HEK293 (cell line): ENCODE results near the gene HTT.
A peak's percentile ranks its signal among the peaks of the same experiment; 100 is the strongest.

Experiments
- BCL11B ChIP-seq: fragments of 450-650 bp; formaldehyde crosslinking; IDR thresholded peaks from 2 replicates; pipeline ENCODE4 v1.5.1; 2016; ENCODE audit warnings: low read depth, missing biosample characterization, missing genetic modification characterization
- GLIS1 ChIP-seq: fragments of 450-650 bp; formaldehyde crosslinking; IDR thresholded peaks from 2 replicates; pipeline ENCODE4 v1.5.1; 2016; ENCODE audit warnings: missing biosample characterization, missing genetic modification characterization
- HOXC10 ChIP-seq: sonication (generic); formaldehyde crosslinking; IDR thresholded peaks from 2 replicates; pipeline ENCODE4 v1.8.1; 2023; ENCODE audit warnings: mild to moderate bottlenecking, missing genetic modification reagents
- INSM2 ChIP-seq: fragments of 450-650 bp; formaldehyde crosslinking; IDR thresholded peaks from 2 replicates; pipeline ENCODE4 v1.5.1; 2016; ENCODE audit warnings: missing biosample characterization, missing genetic modification characterization
- SP3 ChIP-seq: fragments of 450-650 bp; formaldehyde crosslinking; IDR thresholded peaks from 2 replicates; pipeline ENCODE4 v1.5.1; 2016; ENCODE audit warnings: missing biosample characterization, missing genetic modification characterization
- TCF7L2 ChIP-seq: IDR thresholded peaks from 2 replicates; pipeline ENCODE4 v1.6.1; 2011; ENCODE audit warnings: low read depth, mild to moderate bottlenecking, inconsistent platforms, low read length, moderate library complexity, borderline replicate concordance
- ZBTB48 ChIP-seq: fragments of 450-650 bp; formaldehyde crosslinking; IDR thresholded peaks from 2 replicates; pipeline ENCODE4 v1.5.1; 2016; ENCODE audit warnings: missing biosample characterization, missing genetic modification characterization
- ZEB2 ChIP-seq: fragments of 450-650 bp; formaldehyde crosslinking; IDR thresholded peaks from 2 replicates; pipeline ENCODE4 v1.5.1; 2016; ENCODE audit warnings: missing biosample characterization, missing genetic modification characterization
- ZNF138 ChIP-seq: fragments of 450-650 bp; formaldehyde crosslinking; IDR thresholded peaks from 2 replicates; pipeline ENCODE4 v1.5.1; 2016; ENCODE audit warnings: missing biosample characterization, missing genetic modification characterization, borderline replicate concordance
- ZNF184 ChIP-seq: fragments of 450-650 bp; IDR thresholded peaks from 2 replicates; pipeline ENCODE4 v1.5.1; 2018; ENCODE audit warnings: missing biosample characterization, mild to moderate bottlenecking, missing genetic modification characterization
- ZNF24 ChIP-seq: fragments of 450-650 bp; formaldehyde crosslinking; IDR thresholded peaks from 2 replicates; pipeline ENCODE4 v1.5.1; 2016; ENCODE audit warnings: missing biosample characterization, missing genetic modification characterization
- ZNF266 ChIP-seq: fragments of 450-650 bp; formaldehyde crosslinking; IDR thresholded peaks from 2 replicates; pipeline ENCODE4 v1.5.1; 2016; ENCODE audit warnings: missing biosample characterization, missing genetic modification characterization, low read depth
- ZNF280D ChIP-seq: fragments of 450-650 bp; formaldehyde crosslinking; IDR thresholded peaks from 2 replicates; pipeline ENCODE4 v1.5.1; 2016; ENCODE audit warnings: missing biosample characterization, missing genetic modification characterization
- ZNF311 ChIP-seq: fragments of 450-650 bp; formaldehyde crosslinking; IDR thresholded peaks from 2 replicates; pipeline ENCODE4 v1.5.1; 2017; ENCODE audit warnings: missing biosample characterization, missing genetic modification characterization, borderline replicate concordance
- ZNF350 ChIP-seq: fragments of 450-650 bp; formaldehyde crosslinking; IDR thresholded peaks from 2 replicates; pipeline ENCODE4 v1.5.0; 2017; ENCODE audit warnings: missing biosample characterization, mild to moderate bottlenecking, missing genetic modification characterization
- ZNF398 ChIP-seq: fragments of 450-650 bp; formaldehyde crosslinking; IDR thresholded peaks from 2 replicates; pipeline ENCODE4 v1.5.1; 2017; ENCODE audit warnings: missing biosample characterization, missing genetic modification characterization
- ZNF426 ChIP-seq: fragments of 450-650 bp; formaldehyde crosslinking; IDR thresholded peaks from 2 replicates; pipeline ENCODE4 v1.5.1; 2017; ENCODE audit warnings: missing biosample characterization, missing genetic modification characterization, mild to moderate bottlenecking, inconsistent platforms, moderate library complexity
- ZNF48 ChIP-seq: fragments of 450-650 bp; formaldehyde crosslinking; IDR thresholded peaks from 2 replicates; pipeline ENCODE4 v1.5.1; 2016; ENCODE audit warnings: missing biosample characterization, missing genetic modification characterization
- ZNF501 ChIP-seq: fragments of 450-650 bp; formaldehyde crosslinking; IDR thresholded peaks from 2 replicates; pipeline ENCODE4 v1.5.1; 2016; ENCODE audit warnings: missing biosample characterization, missing genetic modification characterization
- ZNF510 ChIP-seq: fragments of 450-650 bp; formaldehyde crosslinking; IDR thresholded peaks from 2 replicates; pipeline ENCODE4 v1.5.1; 2018; ENCODE audit warnings: mild to moderate bottlenecking, missing genetic modification characterization, missing biosample characterization; ENCODE audit not compliant: insufficient replicate concordance
- ZNF558 ChIP-seq: fragments of 450-650 bp; formaldehyde crosslinking; IDR thresholded peaks from 2 replicates; pipeline ENCODE4 v1.5.1; 2016; ENCODE audit warnings: missing biosample characterization, missing genetic modification characterization
- ZNF621 ChIP-seq: fragments of 450-650 bp; formaldehyde crosslinking; IDR thresholded peaks from 2 replicates; pipeline ENCODE4 v1.5.1; 2017; ENCODE audit warnings: missing biosample characterization, missing genetic modification characterization
- ZNF677 ChIP-seq: fragments of 450-650 bp; IDR thresholded peaks from 2 replicates; pipeline ENCODE4 v1.5.0; 2018; ENCODE audit warnings: missing biosample characterization, mild to moderate bottlenecking, missing genetic modification characterization, moderate library complexity
- ZNF843 ChIP-seq: fragments of 450-650 bp; formaldehyde crosslinking; IDR thresholded peaks from 2 replicates; pipeline ENCODE4 v1.5.1; 2016; ENCODE audit warnings: missing biosample characterization, missing genetic modification characterization
- ZSCAN18 ChIP-seq: fragments of 450-650 bp; formaldehyde crosslinking; IDR thresholded peaks from 2 replicates; pipeline ENCODE4 v1.5.1; 2016; ENCODE audit warnings: missing biosample characterization, missing genetic modification characterization
- TF ChIP-seq, protein P1 (sequence below): fragments of 450-650 bp; formaldehyde crosslinking; IDR thresholded peaks from 2 replicates; pipeline ENCODE4 v1.5.1; 2016; ENCODE audit warnings: missing biosample characterization, missing genetic modification characterization, borderline replicate concordance
- TF ChIP-seq, protein P2 (sequence below): fragments of 450-650 bp; formaldehyde crosslinking; IDR thresholded peaks from 2 replicates; pipeline ENCODE4 v1.5.1; 2016; ENCODE audit warnings: missing biosample characterization, missing genetic modification characterization

The HTT gene

GRCh38 chr4:3074846-3075651, 568 bp downstream of the HTT start (continued):
- TF ChIP-seq TCF7L2 (no peak), ZEB2 (no peak), ZNF280D (no peak), ZNF350 (no peak), ZNF677 (tag by site-specific recombination) (no peak), ZNF266 (tag by site-specific recombination) (no peak), BCL11B (tag by site-specific recombination) (no peak), ZNF558 (tag by site-specific recombination) (no peak), ZNF843 (tag by site-specific recombination) (no peak), ZNF138 (tag by site-specific recombination) (no peak), ZNF501 (peak; percentile 34; the same call in 1 of the 2 replicates), ZNF621 (tag by site-specific recombination) (no peak), ZNF184 (tag by site-specific recombination) (no peak), ZNF510 (tag by site-specific recombination) (no peak), ZBTB48 (no peak; the same call in 1 of the 2 replicates), ZNF398 (peak; percentile 94), GLIS1 (peak; percentile 39), HOXC10 (CRISPR knock-in tag) (no peak), SP3 (peak; percentile 58), ZNF311 (tag by site-specific recombination) (no peak), ZNF426 (tag by site-specific recombination) (no peak), ZNF24 (no peak), INSM2 (tag by site-specific recombination) (no peak), ZSCAN18 (no peak), ZNF48 (no peak)
- TF ChIP-seq, protein P1, sequence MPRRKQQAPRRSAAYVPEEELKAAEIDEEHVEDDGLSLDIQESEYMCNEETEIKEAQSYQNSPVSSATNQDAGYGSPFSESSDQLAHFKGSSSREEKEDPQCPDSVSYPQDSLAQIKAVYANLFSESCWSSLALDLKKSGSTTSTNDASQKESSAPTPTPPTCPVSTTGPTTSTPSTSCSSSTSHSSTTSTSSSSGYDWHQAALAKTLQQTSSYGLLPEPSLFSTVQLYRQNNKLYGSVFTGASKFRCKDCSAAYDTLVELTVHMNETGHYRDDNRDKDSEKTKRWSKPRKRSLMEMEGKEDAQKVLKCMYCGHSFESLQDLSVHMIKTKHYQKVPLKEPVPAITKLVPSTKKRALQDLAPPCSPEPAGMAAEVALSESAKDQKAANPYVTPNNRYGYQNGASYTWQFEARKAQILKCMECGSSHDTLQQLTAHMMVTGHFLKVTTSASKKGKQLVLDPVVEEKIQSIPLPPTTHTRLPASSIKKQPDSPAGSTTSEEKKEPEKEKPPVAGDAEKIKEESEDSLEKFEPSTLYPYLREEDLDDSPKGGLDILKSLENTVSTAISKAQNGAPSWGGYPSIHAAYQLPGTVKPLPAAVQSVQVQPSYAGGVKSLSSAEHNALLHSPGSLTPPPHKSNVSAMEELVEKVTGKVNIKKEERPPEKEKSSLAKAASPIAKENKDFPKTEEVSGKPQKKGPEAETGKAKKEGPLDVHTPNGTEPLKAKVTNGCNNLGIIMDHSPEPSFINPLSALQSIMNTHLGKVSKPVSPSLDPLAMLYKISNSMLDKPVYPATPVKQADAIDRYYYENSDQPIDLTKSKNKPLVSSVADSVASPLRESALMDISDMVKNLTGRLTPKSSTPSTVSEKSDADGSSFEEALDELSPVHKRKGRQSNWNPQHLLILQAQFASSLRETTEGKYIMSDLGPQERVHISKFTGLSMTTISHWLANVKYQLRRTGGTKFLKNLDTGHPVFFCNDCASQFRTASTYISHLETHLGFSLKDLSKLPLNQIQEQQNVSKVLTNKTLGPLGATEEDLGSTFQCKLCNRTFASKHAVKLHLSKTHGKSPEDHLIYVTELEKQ (tag by site-specific recombination), result no peak
- TF ChIP-seq, protein P2, sequence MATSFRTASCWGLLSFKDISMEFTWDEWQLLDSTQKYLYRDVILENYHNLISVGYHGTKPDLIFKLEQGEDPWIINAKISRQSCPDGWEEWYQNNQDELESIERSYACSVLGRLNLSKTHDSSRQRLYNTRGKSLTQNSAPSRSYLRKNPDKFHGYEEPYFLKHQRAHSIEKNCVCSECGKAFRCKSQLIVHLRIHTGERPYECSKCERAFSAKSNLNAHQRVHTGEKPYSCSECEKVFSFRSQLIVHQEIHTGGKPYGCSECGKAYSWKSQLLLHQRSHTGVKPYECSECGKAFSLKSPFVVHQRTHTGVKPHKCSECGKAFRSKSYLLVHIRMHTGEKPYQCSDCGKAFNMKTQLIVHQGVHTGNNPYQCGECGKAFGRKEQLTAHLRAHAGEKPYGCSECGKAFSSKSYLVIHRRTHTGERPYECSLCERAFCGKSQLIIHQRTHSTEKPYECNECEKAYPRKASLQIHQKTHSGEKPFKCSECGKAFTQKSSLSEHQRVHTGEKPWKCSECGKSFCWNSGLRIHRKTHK (tag by site-specific recombination), result no peak
